Upper lobe of right lung (tissue), 1 donor: ENCODE measurements around the gene HLA-DMA. TPM values are rescaled to one million over a fixed set of nuclear protein-coding genes. Genes with fewer than 3 reads are reported as not detected.

Experiments used
- ATAC-seq: fragments of 200-7000 bp; cut with Tn5 transposase; one replicate; pipeline ENCODE4 v1.9.1; 2020; ENCODE audit warnings: mild to moderate bottlenecking, moderate library complexity
- DNase-seq: peaks from one replicate; pipeline ENCODE4 v3.0.0-alpha.2; 2020
- H3K27ac ChIP-seq: fragments of 200-600 bp; one replicate; pipeline ENCODE4 v1.8.0; 2022
- H3K27me3 ChIP-seq: fragments of 200-600 bp; one replicate; pipeline ENCODE4 v1.8.0; 2022; ENCODE audit warnings: mild to moderate bottlenecking
- H3K36me3 ChIP-seq: fragments of 200-600 bp; one replicate; pipeline ENCODE4 v1.8.0; 2022
- H3K4me1 ChIP-seq: fragments of 200-600 bp; one replicate; pipeline ENCODE4 v1.8.0; 2022
- H3K4me3 ChIP-seq: fragments of 200-600 bp; one replicate; pipeline ENCODE4 v1.8.0; 2022; ENCODE audit warnings: mild to moderate bottlenecking
- H3K9me3 ChIP-seq: fragments of 200-600 bp; one replicate; pipeline ENCODE4 v1.8.0; 2022
- CTCF ChIP-seq: fragments of 200-600 bp; IDR thresholded peaks from one replicate; pipeline ENCODE4 v1.8.0; 2022; ENCODE audit warnings: antibody characterized with exemption
- intact Hi-C: fragments of 100-400 bp; cut with DNase I; formaldehyde crosslinking; loops from one replicate; pipeline ENCODE4 v1.11.0; 2022
- total RNA-seq: library from RNA; stranded (reverse); fragmentation: NEBNext Ultra II Directional; extraction: Animal tissue kit (Norgen Biotek cat#: 25700); gene quantifications from one replicate; pipeline ENCODE4 v1.2.1, GENCODE V29; 2021
- donor health status: DM: no; HTN: yes; CAD: no; lungs with severe emphysema.

Gene HLA-DMA
- total RNA-seq, 1 donor from 2014 or later: 197 TPM

- DNase-seq (no peak), ATAC-seq (no peak)
- Histone ChIP-seq H3K36me3 (peaks cover 92% of the 10 kb centered on the region), H3K27me3 (no peaks in the 10 kb centered on the region), H3K4me1 (peaks cover 46% of the 10 kb centered on the region), H3K27ac (no peak overlapping the region), H3K9me3 (no peaks in the 10 kb centered on the region), H3K4me3 (no peak overlapping the region)
- no peak for TF ChIP-seq CTCF
- intact Hi-C loops: loop anchor here (5.0 kb wide), 1 partner anchor 40 kb away; no protein-coding TSS in a partner anchor
These were observed 24.5 kb upstream of the HLA-DMA start for GRCh38 chr6:32977272-32977952.

- ATAC-seq (no peak), DNase-seq (no peak)
- Histone ChIP-seq H3K27ac (no peak overlapping the region), H3K36me3 (peaks cover 88% of the 10 kb centered on the region), H3K4me1 (peaks cover 39% of the 10 kb centered on the region), H3K27me3 (no peaks in the 10 kb centered on the region), H3K9me3 (no peaks in the 10 kb centered on the region), H3K4me3 (no peak overlapping the region)
- intact Hi-C loops: loop anchor here (5.0 kb wide), 1 partner anchor 39 kb away; no protein-coding TSS in a partner anchor
- TF ChIP-seq CTCF: no peak
These were observed 23.6 kb upstream of the HLA-DMA start for GRCh38 chr6:32976334-32977069.

- intact Hi-C loops: loop anchor here (5.0 kb wide), 1 partner anchor 39 kb away; no protein-coding TSS in a partner anchor
- peaks cover 82% of the 10 kb centered on the region for H3K36me3 ChIP-seq
- TF ChIP-seq CTCF: no peak
These were observed 23.0 kb upstream of the HLA-DMA start for GRCh38 chr6:32975886-32976285.

GRCh38 chr6:32974541-32975308 is 21.8 kb upstream of the HLA-DMA start:
- intact Hi-C loops: loop anchor here (5.0 kb wide), 1 partner anchor 37 kb away; no protein-coding TSS in a partner anchor
- H3K27me3 ChIP-seq: no peaks in the 10 kb centered on the region
- H3K9me3 ChIP-seq: no peaks in the 10 kb centered on the region
- DNase-seq (no peak), ATAC-seq (no peak)
- H3K4me3 ChIP-seq: peak overlapping the region; percentile 74
- peaks cover 35% of the 10 kb centered on the region for H3K4me1 ChIP-seq
- TF ChIP-seq CTCF: no peak
- no peak overlapping the region for H3K27ac ChIP-seq
- peaks cover 71% of the 10 kb centered on the region for H3K36me3 ChIP-seq

More at GRCh38 chr6:32975886-32976285, 23.0 kb upstream of the HLA-DMA start:
- ATAC-seq (no peak), DNase-seq (no peak)
- no peak overlapping the region for H3K27ac ChIP-seq
- no peaks in the 10 kb centered on the region for H3K27me3 ChIP-seq
- H3K4me3 ChIP-seq: peak overlapping the region; percentile 74
- H3K9me3 ChIP-seq: no peaks in the 10 kb centered on the region
- H3K4me1 ChIP-seq: peaks cover 35% of the 10 kb centered on the region

- no peak for ATAC-seq
- Histone ChIP-seq H3K4me1 (peaks cover 35% of the 10 kb centered on the region), H3K9me3 (no peaks in the 10 kb centered on the region), H3K27me3 (no peaks in the 10 kb centered on the region), H3K36me3 (peaks cover 63% of the 10 kb centered on the region), H3K27ac (peak overlapping the region; percentile 99), H3K4me3 (peak overlapping the region; percentile 74)
- TF ChIP-seq CTCF: no peak
- intact Hi-C loops: no loop called here
- no peak for DNase-seq
These were observed 21.1 kb upstream of the HLA-DMA start for GRCh38 chr6:32974016-32974333.
